ENCODE measurements around the gene PARVB. TPM values are rescaled to one million over a fixed set of nuclear protein-coding genes. Genes with fewer than 3 reads are reported as not detected.
A peak's percentile ranks its signal among the peaks of the same experiment; 100 is the strongest.

PARVB gene
- total and polyA plus RNA-seq, 5 donors from 2014 or later, result 3.7 to 20.6 (median 6.2) TPM

- DNase-seq (no peak), ATAC-seq (ENCODE audit: low read depth in 2 of 2) (no peak)
- no peaks in the 10 kb centered on the region for H3K36me3 ChIP-seq (ENCODE audit: control insufficient read depth, insufficient read depth, low read length)
- no peaks in the 10 kb centered on the region for H3K9me3 Mint-ChIP-seq
- H3K27ac ChIP-seq (ENCODE audit: insufficient read depth, low read length, poor library complexity, severe bottlenecking), result no peak overlapping the region
- H3K4me3 Mint-ChIP-seq, result no peak overlapping the region
- H3K27me3 ChIP-seq (ENCODE audit: control insufficient read depth, insufficient read depth, low read length), result no peaks in the 10 kb centered on the region
- no peaks in the 10 kb centered on the region for H3K4me1 Mint-ChIP-seq
- no peak overlapping the region for H3K27ac Mint-ChIP-seq
- H3K27me3 Mint-ChIP-seq, result no peaks in the 10 kb centered on the region
- H3K9me3 ChIP-seq (ENCODE audit: control insufficient read depth in 2 of 2, low read length in 2 of 2), result no peaks in the 10 kb centered on the region
- no peaks in the 10 kb centered on the region for H3K36me3 Mint-ChIP-seq
- H3K4me3 ChIP-seq (ENCODE audit: low read depth, low read length), result no peak overlapping the region
- H3K4me1 ChIP-seq (ENCODE audit: control insufficient read depth, insufficient read depth, low read length, poor library complexity, severe bottlenecking), result no peaks in the 10 kb centered on the region
These were observed 139.9 kb downstream of the PARVB start for GRCh38 chr22:44164031-44164430.

- Histone ChIP-seq H3K27ac (ENCODE audit: insufficient read depth, low read length, poor library complexity, severe bottlenecking) (no peak overlapping the region), H3K9me3 (ENCODE audit: control insufficient read depth in 2 of 2, low read length in 2 of 2) (no peaks in the 10 kb centered on the region), H3K27me3 (ENCODE audit: control insufficient read depth, insufficient read depth, low read length) (no peaks in the 10 kb centered on the region), H3K4me3 (ENCODE audit: low read depth, low read length) (no peak overlapping the region), H3K36me3 (ENCODE audit: control insufficient read depth, insufficient read depth, low read length) (no peaks in the 10 kb centered on the region), H3K4me1 (ENCODE audit: control insufficient read depth, insufficient read depth, low read length, poor library complexity, severe bottlenecking) (no peaks in the 10 kb centered on the region)
- Mint-ChIP-seq H3K4me3 (no peak overlapping the region), H3K9me3 (no peaks in the 10 kb centered on the region), H3K27ac (peak overlapping the region in 1 of 3 donors; percentile 74), H3K4me1 (no peaks in the 10 kb centered on the region), H3K27me3 (no peaks in the 10 kb centered on the region), H3K36me3 (no peaks in the 10 kb centered on the region)
- DNase-seq (no peak), ATAC-seq (ENCODE audit: low read depth in 2 of 2) (no peak)
These were observed 141.3 kb downstream of the PARVB start for GRCh38 chr22:44165286-44165874.

- no peaks in the 10 kb centered on the region for H3K36me3 Mint-ChIP-seq
- no peaks in the 10 kb centered on the region for H3K4me1 Mint-ChIP-seq
- Histone ChIP-seq H3K27ac (ENCODE audit: insufficient read depth, low read length, poor library complexity, severe bottlenecking) (no peak overlapping the region), H3K9me3 (ENCODE audit: control insufficient read depth in 2 of 2, low read length in 2 of 2) (no peaks in the 10 kb centered on the region), H3K4me3 (ENCODE audit: low read depth, low read length) (no peak overlapping the region), H3K27me3 (ENCODE audit: control insufficient read depth, insufficient read depth, low read length) (no peaks in the 10 kb centered on the region), H3K36me3 (ENCODE audit: control insufficient read depth, insufficient read depth, low read length) (no peaks in the 10 kb centered on the region), H3K4me1 (ENCODE audit: control insufficient read depth, insufficient read depth, low read length, poor library complexity, severe bottlenecking) (no peaks in the 10 kb centered on the region)
- H3K9me3 Mint-ChIP-seq, result no peaks in the 10 kb centered on the region
- no peak overlapping the region for H3K27ac Mint-ChIP-seq
- ATAC-seq (ENCODE audit: low read depth in 2 of 2), result no peak
- H3K4me3 Mint-ChIP-seq, result no peak overlapping the region
- DNase-seq, result no peak
- no peaks in the 10 kb centered on the region for H3K27me3 Mint-ChIP-seq
These were observed 142.6 kb downstream of the PARVB start for GRCh38 chr22:44166498-44167276.

GRCh38 chr22:44167501-44167900 lies 143.4 kb downstream of the PARVB start:
- Histone ChIP-seq H3K9me3 (ENCODE audit: control insufficient read depth in 2 of 2, low read length in 2 of 2) (no peaks in the 10 kb centered on the region), H3K36me3 (ENCODE audit: control insufficient read depth, insufficient read depth, low read length) (no peaks in the 10 kb centered on the region), H3K4me3 (ENCODE audit: low read depth, low read length) (no peak overlapping the region), H3K27ac (ENCODE audit: insufficient read depth, low read length, poor library complexity, severe bottlenecking) (no peak overlapping the region), H3K27me3 (ENCODE audit: control insufficient read depth, insufficient read depth, low read length) (no peaks in the 10 kb centered on the region), H3K4me1 (ENCODE audit: control insufficient read depth, insufficient read depth, low read length, poor library complexity, severe bottlenecking) (no peaks in the 10 kb centered on the region)
- no peaks in the 10 kb centered on the region for H3K36me3 Mint-ChIP-seq
- ATAC-seq (ENCODE audit: low read depth in 2 of 2) (no peak), DNase-seq (no peak)
- H3K27me3 Mint-ChIP-seq, result no peaks in the 10 kb centered on the region
- no peak overlapping the region for H3K27ac Mint-ChIP-seq
- no peaks in the 10 kb centered on the region for H3K9me3 Mint-ChIP-seq
- H3K4me3 Mint-ChIP-seq, result no peak overlapping the region
- no peaks in the 10 kb centered on the region for H3K4me1 Mint-ChIP-seq

GRCh38 chr22:44168206-44168605 lies 144.1 kb downstream of the PARVB start:
- DNase-seq (no peak), ATAC-seq (ENCODE audit: low read depth in 2 of 2) (no peak)
- no peaks in the 10 kb centered on the region for H3K9me3 ChIP-seq (ENCODE audit: control insufficient read depth in 2 of 2, low read length in 2 of 2)
- H3K36me3 Mint-ChIP-seq, result no peaks in the 10 kb centered on the region
- no peaks in the 10 kb centered on the region for H3K36me3 ChIP-seq (ENCODE audit: control insufficient read depth, insufficient read depth, low read length)
- H3K27ac ChIP-seq (ENCODE audit: insufficient read depth, low read length, poor library complexity, severe bottlenecking), result no peak overlapping the region
- no peaks in the 10 kb centered on the region for H3K27me3 Mint-ChIP-seq
- H3K4me1 ChIP-seq (ENCODE audit: control insufficient read depth, insufficient read depth, low read length, poor library complexity, severe bottlenecking), result no peaks in the 10 kb centered on the region
- no peaks in the 10 kb centered on the region for H3K4me1 Mint-ChIP-seq
- H3K9me3 Mint-ChIP-seq, result no peaks in the 10 kb centered on the region
- H3K27me3 ChIP-seq (ENCODE audit: control insufficient read depth, insufficient read depth, low read length), result no peaks in the 10 kb centered on the region
- H3K4me3 ChIP-seq (ENCODE audit: low read depth, low read length), result no peak overlapping the region
- H3K4me3 Mint-ChIP-seq, result no peak overlapping the region
- H3K27ac Mint-ChIP-seq, result no peak overlapping the region

GRCh38 chr22:44170470-44170869 lies 146.4 kb downstream of the PARVB start:
- no peaks in the 10 kb centered on the region for H3K36me3 Mint-ChIP-seq
- H3K27me3 Mint-ChIP-seq, result no peaks in the 10 kb centered on the region
- no peaks in the 10 kb centered on the region for H3K9me3 ChIP-seq (ENCODE audit: control insufficient read depth in 2 of 2, low read length in 2 of 2)
- H3K4me1 ChIP-seq (ENCODE audit: control insufficient read depth, insufficient read depth, low read length, poor library complexity, severe bottlenecking), result no peaks in the 10 kb centered on the region
- H3K4me3 Mint-ChIP-seq, result no peak overlapping the region
- DNase-seq (no peak), ATAC-seq (ENCODE audit: low read depth in 2 of 2) (no peak)
- H3K36me3 ChIP-seq (ENCODE audit: control insufficient read depth, insufficient read depth, low read length), result no peaks in the 10 kb centered on the region
- H3K27ac Mint-ChIP-seq, result no peak overlapping the region
- no peaks in the 10 kb centered on the region for H3K4me1 Mint-ChIP-seq
- no peaks in the 10 kb centered on the region for H3K27me3 ChIP-seq (ENCODE audit: control insufficient read depth, insufficient read depth, low read length)
- H3K4me3 ChIP-seq (ENCODE audit: low read depth, low read length), result no peak overlapping the region
- H3K27ac ChIP-seq (ENCODE audit: insufficient read depth, low read length, poor library complexity, severe bottlenecking), result no peak overlapping the region
- no peaks in the 10 kb centered on the region for H3K9me3 Mint-ChIP-seq

- ATAC-seq (ENCODE audit: low read depth in 2 of 2), result no peak
- Mint-ChIP-seq H3K27me3 (no peaks in the 10 kb centered on the region), H3K4me3 (no peak overlapping the region), H3K36me3 (no peaks in the 10 kb centered on the region), H3K27ac (peak overlapping the region in 1 of 3 donors; percentile 29), H3K4me1 (no peaks in the 10 kb centered on the region), H3K9me3 (no peaks in the 10 kb centered on the region)
- DNase-seq, result no peak
- no peak overlapping the region for H3K4me3 ChIP-seq (ENCODE audit: low read depth, low read length)
- no peaks in the 10 kb centered on the region for H3K36me3 ChIP-seq (ENCODE audit: control insufficient read depth, insufficient read depth, low read length)
- no peaks in the 10 kb centered on the region for H3K27me3 ChIP-seq (ENCODE audit: control insufficient read depth, insufficient read depth, low read length)
- H3K27ac ChIP-seq (ENCODE audit: insufficient read depth, low read length, poor library complexity, severe bottlenecking), result no peak overlapping the region
- no peaks in the 10 kb centered on the region for H3K9me3 ChIP-seq (ENCODE audit: control insufficient read depth in 2 of 2, low read length in 2 of 2)
- no peaks in the 10 kb centered on the region for H3K4me1 ChIP-seq (ENCODE audit: control insufficient read depth, insufficient read depth, low read length, poor library complexity, severe bottlenecking)
These were observed 147.5 kb downstream of the PARVB start for GRCh38 chr22:44171561-44171960.

All from CD4-positive, CD25-positive, alpha-beta regulatory T cell (primary cell).